Immature natural killer cell (primary cell): ENCODE results near the gene TNRC6C. TPM values are rescaled to one million over a fixed set of nuclear protein-coding genes. Genes with fewer than 3 reads are reported as not detected.
"Not testable (repeated sequence)": the region's sequence is repeated elsewhere in the genome, so short reads cannot be mapped to it uniquely, and the experiment has no call there.

Experiments
- DNase-seq, 3 donors: peaks; one replicate each; pipeline ENCODE4 v3.0.0; 2022; ENCODE audit warnings: mixed read lengths in 1 of 3
- H3K27ac Mint-ChIP-seq, 6 donors: one replicate each; pipeline ENCODE4 v1.8.0; 2020; ENCODE audit warnings: mixed read lengths in 6 of 6, mild to moderate bottlenecking in 5 of 6, inconsistent platforms in 4 of 6, moderate library complexity in 3 of 6
- H3K27me3 Mint-ChIP-seq, 3 donors: one replicate each; pipeline ENCODE4 v1.8.0; 2020 to 2021; ENCODE audit warnings: low read depth in 3 of 3, mild to moderate bottlenecking in 3 of 3, mixed read lengths in 3 of 3, moderate library complexity in 3 of 3, inconsistent platforms in 1 of 3
- H3K36me3 Mint-ChIP-seq, 3 donors: one replicate each; pipeline ENCODE4 v1.8.0; 2020; ENCODE audit warnings: mixed read lengths in 3 of 3, inconsistent platforms in 2 of 3, mild to moderate bottlenecking in 2 of 3
- H3K4me1 Mint-ChIP-seq, 2 donors: one replicate each; pipeline ENCODE4 v1.8.0; 2020; ENCODE audit warnings: inconsistent platforms in 2 of 2, mild to moderate bottlenecking in 2 of 2, mixed read lengths in 2 of 2, moderate library complexity in 1 of 2
- H3K4me3 Mint-ChIP-seq, 5 donors: one replicate each; pipeline ENCODE4 v1.8.0; 2020; ENCODE audit warnings: mild to moderate bottlenecking in 5 of 5, mixed read lengths in 5 of 5, inconsistent platforms in 3 of 5, moderate library complexity in 3 of 5
- H3K9me3 Mint-ChIP-seq, 6 donors: one replicate each; pipeline ENCODE4 v1.8.0; 2020; ENCODE audit warnings: mild to moderate bottlenecking in 6 of 6, mixed read lengths in 6 of 6, inconsistent platforms in 4 of 6, moderate library complexity in 3 of 6
- polyA plus RNA-seq, 3 donors: library from polyadenylated mRNA; unstranded; fragments of 300-500 nt; fragmentation: Illumina TruSeq; gene quantifications; one replicate each; pipeline ENCODE4 v1.2.3, GENCODE V29; 2021

Gene TNRC6C
- polyA plus RNA-seq, 3 donors from 2014 or later: 0.71 to 5.5 (median 4.8) TPM

DNA sequence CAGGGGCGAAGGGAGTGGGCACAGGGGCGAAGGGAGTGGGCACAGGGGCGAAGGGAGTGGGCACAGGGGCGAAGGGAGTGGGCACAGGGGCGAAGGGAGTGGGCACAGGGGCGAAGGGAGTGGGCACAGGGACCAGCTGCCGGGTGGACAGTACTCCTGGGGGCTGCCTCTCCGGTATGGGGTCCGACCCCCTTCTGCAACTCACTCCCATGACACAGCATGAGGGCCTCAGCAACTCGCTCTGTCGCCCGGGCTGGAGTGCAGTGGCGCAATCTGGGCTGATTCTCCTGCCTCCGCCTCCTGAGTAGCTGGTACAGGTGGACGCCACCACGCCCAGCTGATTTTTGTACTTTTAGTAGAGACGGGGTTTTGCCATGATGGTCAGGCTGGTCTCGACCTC lies 157.3 kb downstream of the TNRC6C start:
- not testable (repeated sequence) for DNase-seq, H3K4me3 Mint-ChIP-seq, H3K9me3 Mint-ChIP-seq
- H3K36me3 Mint-ChIP-seq: peaks cover 9 to 22% (median 16%) of the 10 kb centered on the region in 3 donors
- H3K27ac Mint-ChIP-seq: peak overlapping the region in 2 of 6 donors; percentile 35 to 49
- H3K4me1 Mint-ChIP-seq: peaks cover 43 to 44% of the 10 kb centered on the region in 2 donors
- H3K27me3 Mint-ChIP-seq: peaks cover 13 to 29% (median 18%) of the 10 kb centered on the region in 3 donors

GRCh38 chr17:78116411-78116810 lies 157.9 kb downstream of the TNRC6C start:
- Mint-ChIP-seq H3K4me3 (no peak overlapping the region), H3K36me3 (peaks cover 9 to 27% (median 16%) of the 10 kb centered on the region in 3 donors), H3K4me1 (peaks cover 49 to 50% of the 10 kb centered on the region in 2 donors), H3K27ac (peak overlapping the region in 1 of 6 donors; percentile 22), H3K9me3 (no peaks in the 10 kb centered on the region), H3K27me3 (peaks cover 13 to 28% (median 18%) of the 10 kb centered on the region in 3 donors)
- no peak for DNase-seq

GRCh38 chr17:78117027-78117981 lies 158.8 kb downstream of the TNRC6C start:
- Mint-ChIP-seq H3K27ac (peak overlapping the region; percentile 71 to 89 (median 80)), H3K27me3 (peaks cover 13 to 32% (median 23%) of the 10 kb centered on the region in 3 donors), H3K4me1 (peaks cover 58% of the 10 kb centered on the region in 2 donors), H3K36me3 (peaks cover 9 to 29% (median 16%) of the 10 kb centered on the region in 3 donors), H3K9me3 (no peaks in the 10 kb centered on the region), H3K4me3 (peak overlapping the region in 2 of 5 donors; percentile 21 to 59)
- DNase-seq: peak in 2 of 3 donors; percentile 40 to 49

- Mint-ChIP-seq H3K4me1 (peaks cover 58 to 61% of the 10 kb centered on the region in 2 donors), H3K27ac (no peak overlapping the region), H3K9me3 (no peaks in the 10 kb centered on the region), H3K27me3 (peaks cover 4 to 33% (median 25%) of the 10 kb centered on the region in 3 donors), H3K36me3 (peaks cover 8 to 33% (median 8%) of the 10 kb centered on the region in 3 donors), H3K4me3 (no peak overlapping the region)
- DNase-seq: no peak
These were observed 160.3 kb downstream of the TNRC6C start for GRCh38 chr17:78118801-78119241.

- peaks cover 2 to 21% (median 21%) of the 10 kb centered on the region in 3 donors for H3K27me3 Mint-ChIP-seq
- H3K4me1 Mint-ChIP-seq: peaks cover 48 to 57% of the 10 kb centered on the region in 2 donors
- no peaks in the 10 kb centered on the region for H3K9me3 Mint-ChIP-seq
- no peak for DNase-seq
- H3K27ac Mint-ChIP-seq: peak overlapping the region; percentile 71 to 96 (median 92)
- peaks cover 2 to 23% (median 8%) of the 10 kb centered on the region in 3 donors for H3K36me3 Mint-ChIP-seq
- H3K4me3 Mint-ChIP-seq: peak overlapping the region; percentile 23 to 86 (median 48)
These were observed 162.0 kb downstream of the TNRC6C start for GRCh38 chr17:78120537-78120936.

- H3K4me1 Mint-ChIP-seq: peaks cover 48 to 57% of the 10 kb centered on the region in 2 donors
These were observed 162.7 kb downstream of the TNRC6C start for GRCh38 chr17:78120971-78121800.

GRCh38 chr17:78121801-78122215 lies 163.3 kb downstream of the TNRC6C start:
- Mint-ChIP-seq H3K27me3 (peaks cover 2 to 21% (median 20%) of the 10 kb centered on the region in 3 donors), H3K9me3 (no peaks in the 10 kb centered on the region), H3K36me3 (peaks cover 2 to 23% (median 8%) of the 10 kb centered on the region in 3 donors), H3K4me3 (peak overlapping the region; percentile 67 to 86 (median 84)), H3K4me1 (peaks cover 52 to 60% of the 10 kb centered on the region in 2 donors), H3K27ac (peak overlapping the region; percentile 88 to 96 (median 95))
- DNase-seq: no peak

More at GRCh38 chr17:78120971-78121800, 162.7 kb downstream of the TNRC6C start:
- H3K9me3 Mint-ChIP-seq: no peaks in the 10 kb centered on the region
- peak overlapping the region; percentile 67 to 86 (median 84) for H3K4me3 Mint-ChIP-seq
- peaks cover 2 to 23% (median 8%) of the 10 kb centered on the region in 3 donors for H3K36me3 Mint-ChIP-seq
- H3K27ac Mint-ChIP-seq: peak overlapping the region; percentile 88 to 96 (median 95)
- H3K27me3 Mint-ChIP-seq: peaks cover 2 to 21% (median 21%) of the 10 kb centered on the region in 3 donors
- peak; percentile 74 to 79 (median 77) for DNase-seq

DNA sequence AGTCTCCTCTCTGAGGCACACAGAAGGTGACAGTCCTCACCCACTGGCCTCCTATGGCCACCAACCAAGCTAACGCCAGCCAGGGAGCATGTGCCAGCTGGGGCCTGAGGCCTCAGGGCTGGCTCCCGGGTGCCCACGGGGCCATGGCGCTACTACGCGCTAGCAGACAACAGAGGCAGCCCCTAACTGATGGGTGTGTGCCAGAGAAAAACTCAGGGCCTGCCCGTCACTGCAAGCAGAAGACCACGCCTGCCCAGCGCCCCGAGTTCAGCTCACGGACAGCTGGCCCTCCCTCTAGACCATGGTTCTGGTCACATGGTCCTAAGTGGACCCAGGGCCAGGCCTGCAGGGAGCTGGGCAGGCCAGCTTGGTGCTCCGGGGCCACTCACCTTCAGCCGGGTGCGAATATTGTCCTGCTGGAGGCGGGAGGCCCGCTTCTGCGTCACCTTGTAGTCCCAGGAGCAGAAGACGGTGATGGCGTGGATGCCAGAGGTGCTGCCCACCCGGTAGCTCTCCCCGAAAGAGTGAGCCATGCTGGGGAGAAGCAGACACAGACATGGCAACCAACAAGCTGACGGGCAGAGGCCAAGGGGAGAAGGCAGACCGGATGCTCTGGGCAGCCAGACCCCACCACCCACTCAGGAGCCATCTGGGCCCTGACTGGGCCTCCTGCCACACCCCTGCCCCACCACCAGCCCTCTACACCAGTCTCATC lies 163.9 kb downstream of the TNRC6C start:
- peak in 2 of 3 donors; percentile 44 to 48 for DNase-seq
- H3K9me3 Mint-ChIP-seq: no peaks in the 10 kb centered on the region
- H3K4me1 Mint-ChIP-seq: peaks cover 58 to 62% of the 10 kb centered on the region in 2 donors
- H3K27ac Mint-ChIP-seq: peak overlapping the region; percentile 88 to 96 (median 95)
- peaks cover 5 to 27% (median 8%) of the 10 kb centered on the region in 3 donors for H3K36me3 Mint-ChIP-seq
- peaks cover 6 to 25% (median 22%) of the 10 kb centered on the region in 3 donors for H3K27me3 Mint-ChIP-seq
- peak overlapping the region; percentile 67 to 86 (median 84) for H3K4me3 Mint-ChIP-seq

DNA sequence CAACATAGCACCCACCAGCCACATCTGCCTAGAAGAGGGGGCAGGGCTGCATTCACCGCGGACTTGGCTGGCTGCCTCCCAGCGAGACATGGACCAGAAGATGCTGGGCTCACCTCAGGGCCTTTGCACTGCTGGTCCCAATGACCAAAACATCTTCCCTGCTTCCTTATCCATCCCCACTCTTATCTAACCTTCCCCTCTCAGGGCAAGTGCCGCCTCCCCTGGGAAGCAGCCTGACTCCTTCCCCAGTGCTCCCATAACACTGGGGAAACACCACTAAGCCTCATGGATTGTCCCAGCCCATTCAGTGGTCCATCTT lies 164.4 kb downstream of the TNRC6C start:
- Mint-ChIP-seq H3K4me1 (peaks cover 53 to 57% of the 10 kb centered on the region in 2 donors), H3K9me3 (no peaks in the 10 kb centered on the region), H3K36me3 (peaks cover 5 to 27% (median 7%) of the 10 kb centered on the region in 3 donors), H3K27me3 (peaks cover 7 to 25% (median 22%) of the 10 kb centered on the region in 3 donors), H3K27ac (peak overlapping the region; percentile 88 to 96 (median 95)), H3K4me3 (peak overlapping the region; percentile 46 to 86 (median 69))
- peak in 1 of 3 donors; percentile 51 for DNase-seq

- Mint-ChIP-seq H3K36me3 (peaks cover 3 to 24% (median 5%) of the 10 kb centered on the region in 3 donors), H3K27ac (peak overlapping the region; percentile 88 to 96 (median 95)), H3K4me3 (peak overlapping the region; percentile 46 to 86 (median 69)), H3K27me3 (peaks cover 7 to 25% (median 22%) of the 10 kb centered on the region in 3 donors), H3K4me1 (peaks cover 49 to 54% of the 10 kb centered on the region in 2 donors), H3K9me3 (no peaks in the 10 kb centered on the region)
- no peak for DNase-seq
These were observed 164.9 kb downstream of the TNRC6C start for GRCh38 chr17:78123258-78123929.

GRCh38 chr17:78124081-78124835 lies 165.8 kb downstream of the TNRC6C start:
- Mint-ChIP-seq H3K4me1 (peaks cover 55 to 59% of the 10 kb centered on the region in 2 donors), H3K9me3 (no peaks in the 10 kb centered on the region), H3K36me3 (peaks cover 3 to 24% (median 5%) of the 10 kb centered on the region in 3 donors), H3K27ac (peak overlapping the region; percentile 78 to 96 (median 88)), H3K4me3 (peak overlapping the region in 4 of 5 donors; percentile 40 to 86 (median 56)), H3K27me3 (peaks cover 11 to 32% (median 22%) of the 10 kb centered on the region in 3 donors)
- DNase-seq: peak in 1 of 3 donors; percentile 34
